Skin of body (tissue), 2 donors: ENCODE data around the gene HTRA3. TPM values are rescaled to one million over a fixed set of nuclear protein-coding genes. Genes with fewer than 3 reads are reported as not detected.

Source experiments
- DNase-seq: peaks from one replicate; lab custom pipeline; 2025; lab: John Stamatoyannopoulos, UW
- total RNA-seq: library from RNA; depleted of rRNA; stranded (reverse); fragments of >200 nt; gene quantifications from one replicate; pipeline ENCODE4 v1.2.3, GENCODE V29; 2014

Gene HTRA3
- total RNA-seq, 1 donor from 2014 or later: 25.8 TPM

- no peak for DNase-seq
These were observed 10.8 kb downstream of the HTRA3 start for GRCh38 chr4:8280158-8280875.

- no peak for DNase-seq
These were observed 11.4 kb downstream of the HTRA3 start for GRCh38 chr4:8280876-8281440.

GRCh38 chr4:8281519-8282133, 12.1 kb downstream of the HTRA3 start:
- DNase-seq: peak; percentile 83

GRCh38 chr4:8282134-8282641, 12.6 kb downstream of the HTRA3 start:
- DNase-seq: no peak

GRCh38 chr4:8282742-8283141, 13.2 kb downstream of the HTRA3 start:
- no peak for DNase-seq

- DNase-seq: no peak
These were observed 13.6 kb downstream of the HTRA3 start for GRCh38 chr4:8283161-8283560.

GRCh38 chr4:8283631-8284121, 14.1 kb downstream of the HTRA3 start:
- no peak for DNase-seq

- DNase-seq: no peak
These were observed 14.8 kb downstream of the HTRA3 start for GRCh38 chr4:8284391-8284790.

- DNase-seq: no peak
These were observed 15.8 kb downstream of the HTRA3 start for GRCh38 chr4:8285143-8285975.

- no peak for DNase-seq
These were observed 16.6 kb downstream of the HTRA3 start for GRCh38 chr4:8285976-8286718.

- DNase-seq: no peak
These were observed 17.3 kb downstream of the HTRA3 start for GRCh38 chr4:8286719-8287342.

GRCh38 chr4:8287343-8288280, 18.1 kb downstream of the HTRA3 start:
- no peak for DNase-seq

GRCh38 chr4:8289151-8289750, 19.7 kb downstream of the HTRA3 start:
- DNase-seq: no peak

- DNase-seq: no peak
These were observed 20.6 kb downstream of the HTRA3 start for GRCh38 chr4:8289956-8290700.

- no peak for DNase-seq
These were observed 21.1 kb downstream of the HTRA3 start for GRCh38 chr4:8290701-8290970.

- DNase-seq: no peak
These were observed 21.6 kb downstream of the HTRA3 start for GRCh38 chr4:8291036-8291682.

- no peak for DNase-seq
These were observed 22.3 kb downstream of the HTRA3 start for GRCh38 chr4:8291701-8292477.
